Uterus (tissue), 4 donors: Measurements from ENCODE around the gene CD7. TPM values are rescaled to one million over a fixed set of nuclear protein-coding genes. Genes with fewer than 3 reads are reported as not detected.

Experiments
- DNase-seq, 2 donors: peaks; one replicate each; pipeline ENCODE4 v3.0.0-alpha.2; 2019 to 2020
- H3K27ac ChIP-seq, 2 donors: fragments of 200-600 bp; sonication (generic); 1 replicate in 1 of 2; 2 replicates in 1 of 2; pipeline ENCODE4 v1.5.1; 2016 to 2018
- H3K27me3 ChIP-seq, 2 donors: fragments of 200-600 bp; sonication (generic); one replicate each; pipeline ENCODE4 v1.5.1; 2018 to 2019; ENCODE audit warnings: control low read depth in 1 of 2
- H3K36me3 ChIP-seq, 2 donors: fragments of 200-600 bp; sonication (generic); one replicate each; pipeline ENCODE4 v1.5.1; 2019; ENCODE audit warnings: control low read depth in 1 of 2
- H3K4me1 ChIP-seq, 2 donors: fragments of 200-600 bp; sonication (generic); one replicate each; pipeline ENCODE4 v1.5.1; 2018 to 2019; ENCODE audit warnings: control low read depth in 1 of 2
- H3K4me3 ChIP-seq, 2 donors: fragments of 200-600 bp; sonication (generic); 1 replicate in 1 of 2; 2 replicates in 1 of 2; pipeline ENCODE4 v1.5.1; 2018 to 2019; ENCODE audit warnings: mild to moderate bottlenecking in 1 of 2
- H3K9me3 ChIP-seq, 2 donors: fragments of 200-600 bp; sonication (generic); one replicate each; pipeline ENCODE4 v1.5.1; 2019; ENCODE audit warnings: control low read depth in 1 of 2
- POLR2A ChIP-seq, 2 donors: fragments of 450-650 bp; IDR thresholded peaks; one replicate each; pipeline ENCODE4 v1.6.1; 2016; ENCODE audit warnings: antibody characterized with exemption in 2 of 2, mild to moderate bottlenecking in 1 of 2, moderate library complexity in 1 of 2
- intact Hi-C: fragments of 100-400 bp; cut with DNase I; formaldehyde crosslinking; loops from one replicate; pipeline ENCODE4 v1.15.1; 2023; ENCODE audit warnings: low total_unique reads
- total RNA-seq, 4 donors: library from RNA; depleted of rRNA in 3 of 4; stranded (reverse); fragments of >200 nt in 3 of 4; gene quantifications; one replicate each; pipeline versions ENCODE4 v1.1.0 to v1.2.4, GENCODE V29; 2014 to 2023
- TF ChIP-seq, protein P1 (sequence below), 4 experiments: fragments of 200-600 bp in 2 of 4; fragments of 450-650 bp in 2 of 4; sonication (generic) in 2 of 4; IDR thresholded peaks; one replicate each; pipeline ENCODE4 v1.5.1; 2016 to 2019; ENCODE audit warnings: antibody characterized with exemption in 4 of 4, mild to moderate bottlenecking in 2 of 4, moderate library complexity in 1 of 4
- donor health status: DM: yes; HTN: yes; CAD: no.

The CD7 gene
- total RNA-seq, 4 donors from 2014 or later: 2.1 to 4.1 TPM; not detected in 2

DNA sequence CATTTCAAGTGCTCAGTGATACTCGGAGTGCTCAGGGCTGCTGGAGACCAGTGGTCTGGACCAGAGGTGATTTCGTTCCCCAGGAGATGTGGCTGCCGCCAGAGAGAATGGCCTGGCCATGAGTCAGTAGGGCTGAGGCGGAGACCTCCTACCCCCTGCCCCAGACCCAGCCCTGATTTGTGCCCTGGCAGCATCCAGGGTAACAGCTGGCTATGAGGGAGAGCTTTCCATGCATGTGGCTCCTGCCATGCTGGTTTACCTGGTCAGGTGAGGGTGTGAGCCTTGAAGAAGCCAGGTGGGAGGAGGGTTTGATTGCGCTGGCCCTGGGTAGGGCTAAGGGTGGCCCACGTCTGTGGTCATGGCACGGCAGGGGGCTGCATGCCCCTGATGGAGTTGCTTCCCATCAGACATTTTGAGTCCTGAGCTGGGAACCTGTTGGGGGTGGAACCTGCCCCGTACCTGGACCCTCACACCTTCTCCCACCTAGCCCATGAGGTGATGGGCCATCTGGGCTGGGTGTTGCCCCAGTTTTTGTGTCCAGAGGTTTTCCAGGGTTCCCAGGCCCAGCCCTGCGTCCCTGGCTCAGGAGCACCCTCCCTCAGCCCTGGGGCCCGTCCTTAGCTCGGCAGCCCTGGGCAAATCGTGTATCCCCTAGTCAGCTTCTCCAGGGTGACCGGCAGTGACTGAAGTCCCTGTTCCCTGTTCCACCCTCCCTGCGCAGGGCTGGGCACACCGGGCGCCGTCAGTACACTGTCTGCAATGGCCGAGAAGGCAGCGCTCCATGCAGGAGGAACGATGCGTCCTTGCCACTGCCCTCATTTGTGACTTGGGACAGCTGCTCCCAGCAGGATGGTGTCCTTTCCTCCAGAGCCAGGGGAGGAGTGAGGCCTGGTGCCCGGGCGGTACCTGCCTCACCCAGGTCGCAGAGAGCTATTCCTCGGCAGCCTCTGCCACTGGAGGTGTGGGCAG is 34.9 kb downstream of the CD7 start:
- Histone ChIP-seq H3K27me3 (no peaks in the 10 kb centered on the region), H3K36me3 (no peaks in the 10 kb centered on the region), H3K4me1 (no peaks in the 10 kb centered on the region), H3K9me3 (no peaks in the 10 kb centered on the region), H3K4me3 (no peak overlapping the region), H3K27ac (no peak overlapping the region)
- DNase-seq: no peak
- intact Hi-C loops: no loop called here
- no peak for TF ChIP-seq POLR2A (IDR thresholded peaks at IDR 0.05)
- TF ChIP-seq, protein P1, sequence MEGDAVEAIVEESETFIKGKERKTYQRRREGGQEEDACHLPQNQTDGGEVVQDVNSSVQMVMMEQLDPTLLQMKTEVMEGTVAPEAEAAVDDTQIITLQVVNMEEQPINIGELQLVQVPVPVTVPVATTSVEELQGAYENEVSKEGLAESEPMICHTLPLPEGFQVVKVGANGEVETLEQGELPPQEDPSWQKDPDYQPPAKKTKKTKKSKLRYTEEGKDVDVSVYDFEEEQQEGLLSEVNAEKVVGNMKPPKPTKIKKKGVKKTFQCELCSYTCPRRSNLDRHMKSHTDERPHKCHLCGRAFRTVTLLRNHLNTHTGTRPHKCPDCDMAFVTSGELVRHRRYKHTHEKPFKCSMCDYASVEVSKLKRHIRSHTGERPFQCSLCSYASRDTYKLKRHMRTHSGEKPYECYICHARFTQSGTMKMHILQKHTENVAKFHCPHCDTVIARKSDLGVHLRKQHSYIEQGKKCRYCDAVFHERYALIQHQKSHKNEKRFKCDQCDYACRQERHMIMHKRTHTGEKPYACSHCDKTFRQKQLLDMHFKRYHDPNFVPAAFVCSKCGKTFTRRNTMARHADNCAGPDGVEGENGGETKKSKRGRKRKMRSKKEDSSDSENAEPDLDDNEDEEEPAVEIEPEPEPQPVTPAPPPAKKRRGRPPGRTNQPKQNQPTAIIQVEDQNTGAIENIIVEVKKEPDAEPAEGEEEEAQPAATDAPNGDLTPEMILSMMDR (IDR thresholded peaks at IDR 0.05): no peak

DNA sequence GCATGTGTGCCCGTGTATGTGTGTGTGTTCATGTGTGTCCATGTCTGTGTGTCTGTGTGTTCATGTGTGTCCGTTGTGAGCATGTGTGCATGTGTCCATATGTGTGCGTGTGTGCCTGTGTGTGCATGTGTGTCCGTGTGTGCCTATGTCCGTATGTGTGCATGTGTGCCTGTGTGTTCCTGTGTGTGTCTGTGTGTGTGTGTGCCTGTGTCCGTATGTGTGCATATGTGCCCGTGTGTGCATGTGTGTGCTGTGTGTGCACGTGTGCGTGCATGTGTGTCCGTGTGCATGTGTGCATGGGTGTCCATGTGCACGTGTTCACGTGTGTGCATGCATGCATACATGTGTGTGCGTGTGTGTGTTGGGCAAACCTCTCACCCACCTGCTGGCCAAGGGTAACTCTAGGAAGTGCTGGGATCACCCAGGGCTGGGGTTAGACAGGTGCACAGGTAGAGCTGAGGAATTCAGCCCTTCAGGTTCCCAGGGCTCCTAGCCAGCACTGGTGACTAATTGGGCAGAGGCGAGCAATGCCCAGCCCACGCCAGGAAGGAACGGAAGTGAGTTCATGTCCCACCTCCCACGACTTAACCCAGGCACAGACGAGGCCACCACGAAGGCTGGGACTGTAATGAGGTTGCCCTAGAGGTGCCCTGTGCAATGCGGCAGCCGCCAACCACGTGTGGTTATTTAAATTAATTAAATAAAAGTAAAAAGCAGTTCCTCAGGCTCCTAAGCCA is 35.7 kb downstream of the CD7 start:
- TF ChIP-seq, protein P1 (IDR thresholded peaks at IDR 0.05): no peak
- no peak for TF ChIP-seq POLR2A (IDR thresholded peaks at IDR 0.05)
- H3K9me3 ChIP-seq: no peaks in the 10 kb centered on the region
- DNase-seq: no peak
- no peaks in the 10 kb centered on the region for H3K36me3 ChIP-seq
- no peak overlapping the region for H3K27ac ChIP-seq
- no peaks in the 10 kb centered on the region for H3K27me3 ChIP-seq
- H3K4me3 ChIP-seq: no peak overlapping the region
- intact Hi-C loops: no loop called here
- H3K4me1 ChIP-seq: no peaks in the 10 kb centered on the region

DNA sequence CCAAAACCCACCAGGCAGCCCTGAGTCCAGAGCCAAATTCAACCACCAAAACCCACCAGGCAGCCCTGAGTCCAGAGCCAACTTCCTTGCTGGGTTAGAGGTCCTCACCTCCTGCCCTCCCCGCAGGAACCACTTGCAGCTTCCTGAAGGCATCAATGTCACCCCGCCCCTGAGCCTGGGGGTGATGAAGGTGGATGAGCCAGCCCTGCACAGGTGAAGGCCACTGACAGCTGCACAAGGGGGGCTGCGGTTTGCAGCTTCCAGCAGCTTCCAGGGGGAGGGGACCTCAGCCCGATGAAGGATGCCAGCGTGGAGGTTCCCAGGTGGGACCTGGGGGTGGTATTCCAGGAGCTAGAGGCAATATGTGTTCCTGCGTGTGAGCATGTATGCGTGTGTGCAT is 36.3 kb downstream of the CD7 start:
- TF ChIP-seq POLR2A (IDR thresholded peaks at IDR 0.05): no peak
- TF ChIP-seq, protein P1 (IDR thresholded peaks at IDR 0.05): no peak
- Histone ChIP-seq H3K27me3 (no peaks in the 10 kb centered on the region), H3K9me3 (no peaks in the 10 kb centered on the region), H3K4me3 (no peak overlapping the region), H3K27ac (no peak overlapping the region), H3K4me1 (no peaks in the 10 kb centered on the region), H3K36me3 (no peaks in the 10 kb centered on the region)
- DNase-seq: no peak
- intact Hi-C loops: no loop called here

DNA sequence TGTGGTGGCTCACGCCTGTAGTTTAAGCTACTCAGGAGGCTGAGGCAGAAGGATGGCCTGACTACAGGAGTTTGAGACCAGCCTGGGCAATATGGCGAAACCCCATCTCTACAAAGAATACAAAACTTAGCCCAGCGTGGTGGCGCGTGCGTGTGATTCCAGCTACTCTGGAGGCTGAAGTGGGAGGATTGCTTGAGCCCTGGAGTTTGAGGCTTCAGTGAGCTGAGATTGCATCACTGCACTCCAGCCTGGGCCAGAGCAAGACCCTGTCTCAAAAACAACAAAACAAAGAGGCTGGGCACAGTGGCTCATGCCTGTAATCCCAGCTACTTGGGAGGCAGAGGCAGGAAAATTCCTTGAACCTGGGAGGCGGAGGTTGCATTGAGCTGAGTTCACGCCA is 36.9 kb downstream of the CD7 start:
- intact Hi-C loops: no loop called here
- no peaks in the 10 kb centered on the region for H3K4me1 ChIP-seq
- TF ChIP-seq POLR2A (IDR thresholded peaks at IDR 0.05): no peak
- TF ChIP-seq, protein P1 (IDR thresholded peaks at IDR 0.05): no peak

More for the DNA sequence above, 36.9 kb downstream of the CD7 start:
- Histone ChIP-seq H3K4me3 (no peak overlapping the region), H3K9me3 (no peaks in the 10 kb centered on the region), H3K36me3 (no peaks in the 10 kb centered on the region), H3K27ac (no peak overlapping the region), H3K27me3 (no peaks in the 10 kb centered on the region)
- no peak for DNase-seq
